ENCODE measurements around the gene STRA8.

Gene STRA8

DNA sequence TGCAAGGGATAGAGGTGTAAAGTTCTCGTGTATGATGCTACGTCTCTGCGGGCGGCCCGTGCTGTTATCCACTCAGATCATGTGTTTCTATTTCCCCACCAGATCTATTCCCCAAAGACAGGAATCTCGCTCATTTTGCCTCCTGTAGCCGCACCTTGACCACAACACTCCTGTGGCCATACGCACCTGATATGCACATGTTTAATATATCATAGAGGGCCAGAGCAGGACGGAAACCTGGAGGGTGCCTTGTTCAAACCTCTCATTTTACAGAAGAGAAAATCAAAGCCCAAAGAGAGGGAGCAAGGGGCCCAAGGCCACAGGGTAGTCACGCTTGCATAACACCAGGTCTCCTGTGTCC is 37.6 kb downstream of the STRA8 start:
- no peak for TF ChIP-seq CTCF (IDR thresholded peaks at IDR 0.05; ENCODE audit: control insufficient read depth, insufficient read depth, low read depth, low read length, missing control alignments)
- DNase-seq (ENCODE audit: low read depth): no peak
- no peak overlapping the region for H3K4me3 ChIP-seq (ENCODE audit: control insufficient read depth, low read depth, low read length)

DNA sequence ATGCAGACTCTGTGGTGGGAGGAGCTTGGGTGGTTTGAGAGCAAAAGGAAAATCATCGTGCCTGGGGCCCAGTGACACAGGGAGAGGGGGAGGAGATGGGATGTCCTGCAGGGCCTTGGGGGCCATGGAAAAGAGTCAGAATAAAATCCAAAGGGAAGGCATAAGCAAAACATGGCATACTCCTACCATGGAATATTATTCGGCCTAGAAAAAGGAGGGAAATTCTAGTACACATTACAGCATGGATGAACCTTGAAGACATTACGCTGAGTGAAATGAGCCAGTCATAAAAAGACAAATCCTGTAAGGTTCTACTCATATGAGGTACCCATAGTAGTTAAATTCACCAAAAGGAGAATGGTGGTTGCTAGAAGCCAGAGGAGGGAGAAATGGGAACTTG is 38.7 kb downstream of the STRA8 start:
- H3K4me3 ChIP-seq (ENCODE audit: control insufficient read depth, low read depth, low read length): no peak overlapping the region
- no peak for TF ChIP-seq CTCF (IDR thresholded peaks at IDR 0.05; ENCODE audit: control insufficient read depth, insufficient read depth, low read depth, low read length, missing control alignments)
- no peak for DNase-seq (ENCODE audit: low read depth)

DNA sequence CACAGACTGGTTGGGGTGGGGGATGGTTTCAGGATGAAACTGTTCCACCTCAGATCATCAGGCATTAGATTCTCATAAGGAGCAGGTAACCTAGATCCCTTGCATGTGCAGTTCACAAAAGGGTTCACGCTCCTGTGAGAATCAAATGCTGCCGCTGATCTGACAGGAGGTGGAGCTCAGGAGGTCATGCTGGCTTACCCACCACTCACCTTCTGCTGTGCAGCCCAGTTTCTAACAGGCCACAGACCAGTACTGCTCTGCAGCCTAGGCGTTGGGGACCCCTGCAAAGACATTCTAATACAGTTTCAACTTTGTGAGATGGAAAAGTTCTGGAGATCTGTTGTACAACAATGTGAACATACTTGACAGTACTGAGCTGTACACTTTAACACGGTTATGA is 39.9 kb downstream of the STRA8 start:
- no peak for TF ChIP-seq CTCF (IDR thresholded peaks at IDR 0.05; ENCODE audit: control insufficient read depth, insufficient read depth, low read depth, low read length, missing control alignments)
- DNase-seq (ENCODE audit: low read depth): no peak

DNA sequence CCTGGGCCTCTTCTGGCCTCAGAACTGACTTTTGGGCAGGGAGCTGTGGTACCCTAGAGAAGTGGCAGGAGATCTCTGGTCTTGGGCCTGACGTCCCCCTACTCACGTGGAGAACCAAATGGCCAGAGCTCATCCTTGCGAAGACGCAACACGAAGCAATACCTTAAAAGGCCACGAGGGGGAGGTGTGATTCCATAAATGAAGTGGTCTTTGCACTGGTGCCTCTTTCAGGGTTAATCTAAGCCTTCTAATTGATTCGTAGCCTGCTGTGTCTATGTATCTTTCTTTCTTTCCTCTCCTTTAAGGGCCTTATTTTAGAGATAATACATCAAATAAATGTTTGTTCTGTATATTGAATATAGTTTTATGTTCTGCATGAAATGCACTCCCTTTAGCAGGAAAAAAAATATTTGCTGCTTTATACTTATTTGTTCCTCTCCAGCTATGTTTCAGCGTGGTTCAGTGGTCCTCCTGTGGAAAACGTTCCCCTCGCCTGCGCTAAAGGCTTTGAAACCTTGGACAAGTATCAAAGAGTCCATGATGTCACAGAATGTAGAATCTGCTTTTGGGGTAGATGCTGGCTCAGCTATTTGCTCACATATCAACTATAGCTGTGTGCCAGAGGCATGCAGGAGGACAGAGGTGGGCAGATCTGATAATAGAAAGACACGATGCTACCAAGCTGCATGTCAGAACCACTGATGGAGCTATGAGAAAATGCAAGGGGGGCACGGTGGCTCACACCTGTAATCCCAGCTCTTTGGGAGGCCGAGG is 41.0 kb downstream of the STRA8 start:
- TF ChIP-seq CTCF (IDR thresholded peaks at IDR 0.05; ENCODE audit: control insufficient read depth, insufficient read depth, low read depth, low read length, missing control alignments): peak; percentile 77
- peak; percentile 25 for DNase-seq (ENCODE audit: low read depth)
- no peak overlapping the region for H3K4me3 ChIP-seq (ENCODE audit: control insufficient read depth, low read depth, low read length)

More for the DNA sequence above, 39.9 kb downstream of the STRA8 start:
- no peak overlapping the region for H3K4me3 ChIP-seq (ENCODE audit: control insufficient read depth, low read depth, low read length)

- H3K4me3 ChIP-seq (ENCODE audit: control insufficient read depth, low read depth, low read length): no peak overlapping the region
- no peak for DNase-seq (ENCODE audit: low read depth)
- no peak for TF ChIP-seq CTCF (IDR thresholded peaks at IDR 0.05; ENCODE audit: control insufficient read depth, insufficient read depth, low read depth, low read length, missing control alignments)
Observed at GRCh38 chr7:135275971-135276580, 42.4 kb downstream of the STRA8 start.

GRCh38 chr7:135277161-135277560 is 43.5 kb downstream of the STRA8 start:
- H3K4me3 ChIP-seq (ENCODE audit: control insufficient read depth, low read depth, low read length): no peak overlapping the region
- no peak for DNase-seq (ENCODE audit: low read depth)
- TF ChIP-seq CTCF (IDR thresholded peaks at IDR 0.05; ENCODE audit: control insufficient read depth, insufficient read depth, low read depth, low read length, missing control alignments): no peak
